GM23338 (cell line): ENCODE data around the gene CLPTM1L. TPM values are rescaled to one million over a fixed set of nuclear protein-coding genes. Genes with fewer than 3 reads are reported as not detected.

ENCODE experiments used
- ATAC-seq: fragments of 200-7000 bp; cut with Tn5 transposase; 3 replicates; pipeline ENCODE4 v1.9.1; 2020
- DNase-seq: peaks from one replicate; pipeline ENCODE4 v3.0.0-alpha.2; 2015; ENCODE audit warnings: low spot score
- H2AFZ ChIP-seq: fragments of 200-600 bp; sonication (generic); 2 replicates; pipeline ENCODE4 v1.8.0; 2016; ENCODE audit warnings: antibody characterized with exemption, mild to moderate bottlenecking, moderate library complexity
- H3F3A ChIP-seq: fragments of 200-600 bp; sonication (generic); replicated peaks from 2 replicates; pipeline ENCODE4 v1.8.0; 2017; ENCODE audit warnings: antibody characterized with exemption, mixed run types, low read depth
- H3K27ac ChIP-seq: fragments of 200-600 bp; sonication (generic); 2 replicates; pipeline ENCODE4 v1.6.1; 2016; ENCODE audit warnings: low read depth
- H3K27me3 ChIP-seq: fragments of 200-600 bp; sonication (generic); 2 replicates; pipeline ENCODE4 v1.8.0; 2016; ENCODE audit warnings: mild to moderate bottlenecking, mixed run types, moderate library complexity; ENCODE audit not compliant: insufficient read depth
- H3K36me3 ChIP-seq: fragments of 200-600 bp; sonication (generic); 2 replicates; pipeline ENCODE4 v1.8.0; 2016; ENCODE audit warnings: mild to moderate bottlenecking; ENCODE audit not compliant: insufficient read depth
- H3K4me1 ChIP-seq: fragments of 200-600 bp; sonication (generic); 2 replicates; pipeline ENCODE4 v1.8.0; 2016; ENCODE audit warnings: mild to moderate bottlenecking, moderate library complexity; ENCODE audit not compliant: insufficient read depth
- H3K4me2 ChIP-seq: fragments of 200-600 bp; sonication (generic); 2 replicates; pipeline ENCODE4 v1.7.1; 2017; ENCODE audit warnings: mixed run types
- H3K4me3 ChIP-seq: fragments of 200-600 bp; sonication (generic); 2 replicates; pipeline ENCODE4 v1.6.1; 2016; ENCODE audit warnings: mixed run types
- H3K79me2 ChIP-seq: fragments of 200-600 bp; sonication (generic); replicated peaks from 2 replicates; pipeline ENCODE4 v1.8.0; 2017; ENCODE audit warnings: mild to moderate bottlenecking; ENCODE audit not compliant: insufficient read depth
- H3K9me2 ChIP-seq: fragments of 200-600 bp; sonication (generic); 2 replicates; pipeline ENCODE4 v1.8.0; 2017; ENCODE audit not compliant: insufficient read depth
- H4K20me1 ChIP-seq: fragments of 200-600 bp; sonication (generic); replicated peaks from 2 replicates; pipeline ENCODE4 v1.8.0; 2017; ENCODE audit warnings: mild to moderate bottlenecking; ENCODE audit not compliant: insufficient read depth
- H3K27ac Mint-ChIP-seq: 2 replicates; pipeline ENCODE4 v1.8.0; 2020; ENCODE audit warnings: inconsistent platforms, mild to moderate bottlenecking, moderate library complexity, mixed read lengths
- H3K27me3 Mint-ChIP-seq: 3 replicates; pipeline ENCODE4 v1.8.0; 2022; ENCODE audit warnings: low read depth, mild to moderate bottlenecking, moderate library complexity, mixed read lengths, inconsistent platforms; ENCODE audit not compliant: insufficient read depth, poor library complexity
- H3K36me3 Mint-ChIP-seq: 3 replicates; pipeline ENCODE4 v1.8.0; 2021; ENCODE audit warnings: low read depth, mild to moderate bottlenecking, inconsistent platforms, moderate library complexity, mixed read lengths
- H3K4me1 Mint-ChIP-seq: 3 replicates; pipeline ENCODE4 v1.8.0; 2020; ENCODE audit warnings: mild to moderate bottlenecking, inconsistent platforms, mixed read lengths
- H3K4me3 Mint-ChIP-seq: 3 replicates; pipeline ENCODE4 v1.8.0; 2021; ENCODE audit warnings: moderate library complexity, mild to moderate bottlenecking, inconsistent platforms, mixed read lengths
- H3K9me3 Mint-ChIP-seq: 3 replicates; pipeline ENCODE4 v1.8.0; 2020; ENCODE audit warnings: moderate library complexity, mild to moderate bottlenecking, inconsistent platforms, mixed read lengths
- CREB1 ChIP-seq: fragments of 250-450 bp; sonication (Bioruptor Pico); IDR thresholded peaks from 2 replicates; pipeline ENCODE4 v1.5.0; 2020; ENCODE audit warnings: low read depth, mild to moderate bottlenecking, moderate library complexity
- EZH2 ChIP-seq: fragments of 200-600 bp; sonication (generic); IDR thresholded peaks from one replicate; pipeline ENCODE4 v1.8.0; 2017; ENCODE audit warnings: antibody characterized with exemption, mild to moderate bottlenecking, low read depth; ENCODE audit not compliant: unreplicated experiment
- JUNB ChIP-seq: IDR thresholded peaks from one replicate; pipeline ENCODE4 v1.6.1; 2016; ENCODE audit warnings: antibody characterized with exemption; ENCODE audit not compliant: unreplicated experiment
- NANOG ChIP-seq: IDR thresholded peaks from 2 replicates; pipeline ENCODE4 v1.6.1; 2016; ENCODE audit warnings: antibody characterized with exemption, borderline replicate concordance
- POLR2AphosphoS5 ChIP-seq: IDR thresholded peaks from 2 replicates; pipeline ENCODE4 v1.6.1; 2016; ENCODE audit warnings: antibody characterized with exemption, low read depth
- STAT1 ChIP-seq: IDR thresholded peaks from one replicate; pipeline ENCODE4 v1.6.1; 2016; ENCODE audit warnings: antibody characterized with exemption; ENCODE audit not compliant: unreplicated experiment
- ZNF114 ChIP-seq: fragments of 250-450 bp; sonication (Bioruptor Pico); IDR thresholded peaks from 2 replicates; pipeline ENCODE4 v1.5.0; 2020; ENCODE audit warnings: mild to moderate bottlenecking, moderate library complexity
- ZNF331 ChIP-seq: fragments of 250-450 bp; sonication (Bioruptor Pico); IDR thresholded peaks from 2 replicates; pipeline ENCODE4 v1.5.0; 2020; ENCODE audit warnings: low read depth, mild to moderate bottlenecking, moderate library complexity
- polyA plus RNA-seq: library from polyadenylated mRNA; unstranded; fragments of >200 nt; fragmentation: Nextera tagmentation; extraction: Ambion mirVana; gene quantifications from 2 replicates; pipeline ENCODE4 v1.2.1, GENCODE V29; 2016
- total RNA-seq: library from RNA; depleted of rRNA; stranded (reverse); fragments of >200 nt; shearing (Covaris generic); gene quantifications from 2 replicates; pipeline ENCODE4 v1.2.3, GENCODE V29; 2014
- TF ChIP-seq, protein P1 (sequence below), 2 experiments: fragments of 200-600 bp in 1 of 2; sonication (generic) in 1 of 2; conservative IDR thresholded peaks; 2 replicates each; pipeline versions ENCODE4 v1.5.1 to v1.6.1; 2016 to 2017; ENCODE audit warnings: antibody characterized with exemption in 2 of 2, low read depth in 2 of 2, mild to moderate bottlenecking in 2 of 2, moderate library complexity in 1 of 2
- TF ChIP-seq, protein P2 (sequence below): fragments of 250-450 bp; sonication (Bioruptor Pico); IDR thresholded peaks from 2 replicates; pipeline ENCODE4 v1.5.0; 2020; ENCODE audit warnings: mild to moderate bottlenecking, moderate library complexity
- TF ChIP-seq, protein P3 (sequence below): IDR thresholded peaks from one replicate; pipeline ENCODE4 v1.6.1; 2018; ENCODE audit warnings: antibody characterized with exemption; ENCODE audit not compliant: unreplicated experiment
- TF ChIP-seq, protein P4 (sequence below): IDR thresholded peaks from 2 replicates; pipeline ENCODE4 v1.6.1; 2016; ENCODE audit warnings: antibody characterized with exemption

Gene CLPTM1L
- total and polyA plus RNA-seq, 2 experiments from 2014 or later, result 39.9 to 110 TPM

DNA sequence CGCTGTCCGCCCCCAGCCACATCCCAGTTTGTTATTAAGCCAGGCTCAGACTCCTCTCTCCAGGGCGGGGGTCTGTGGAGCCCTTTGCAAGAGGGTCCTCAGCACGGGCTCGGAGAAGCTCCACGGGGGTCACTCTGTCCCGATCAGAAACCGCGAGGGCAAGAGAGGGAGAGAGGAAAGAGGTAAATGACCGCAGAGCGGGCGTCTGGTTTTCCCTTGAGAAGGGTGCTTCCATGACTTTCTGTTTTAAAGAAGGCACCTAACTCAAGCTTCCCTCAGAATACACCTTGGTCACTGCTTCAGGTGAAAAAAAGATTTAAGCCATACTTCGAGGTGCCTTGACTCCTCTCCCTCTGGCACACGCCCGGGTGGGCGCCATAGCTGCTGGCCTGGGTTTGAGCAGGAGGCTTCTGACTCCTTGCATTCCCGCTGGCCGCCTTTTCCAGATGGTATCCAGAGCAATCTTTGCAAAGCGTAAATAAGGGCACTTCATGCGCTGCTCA, 44.3 kb downstream of the CLPTM1L start:
- Mint-ChIP-seq H3K4me1 (peaks cover 5% of the 10 kb centered on the region; the same call in 2 of the 3 replicates), H3K36me3 (no peaks in the 10 kb centered on the region; the same call in 2 of the 3 replicates), H3K4me3 (no peak overlapping the region), H3K27me3 (peaks cover 10% of the 10 kb centered on the region), H3K9me3 (no peaks in the 10 kb centered on the region; the same call in 2 of the 3 replicates), H3K27ac (no peak overlapping the region)
- Histone ChIP-seq H4K20me1 (no peaks in the 10 kb centered on the region), H3K4me1 (peaks cover 5% of the 10 kb centered on the region; the same call in 1 of the 2 replicates), H3K36me3 (no peaks in the 10 kb centered on the region), H3K4me3 (no peak overlapping the region), H3K4me2 (no peak overlapping the region), H3F3A (0 out of 2 replicates have a peak, but pooled peaks cover 3% of the 10 kb centered on the region), H3K9me2 (no peaks in the 10 kb centered on the region), H3K27me3 (peaks cover 9% of the 10 kb centered on the region), H2AFZ (no peak overlapping the region), H3K27ac (no peak overlapping the region), H3K79me2 (no peaks in the 10 kb centered on the region)
- DNase-seq (no peak), ATAC-seq (no peak)
- TF ChIP-seq, protein P1, sequence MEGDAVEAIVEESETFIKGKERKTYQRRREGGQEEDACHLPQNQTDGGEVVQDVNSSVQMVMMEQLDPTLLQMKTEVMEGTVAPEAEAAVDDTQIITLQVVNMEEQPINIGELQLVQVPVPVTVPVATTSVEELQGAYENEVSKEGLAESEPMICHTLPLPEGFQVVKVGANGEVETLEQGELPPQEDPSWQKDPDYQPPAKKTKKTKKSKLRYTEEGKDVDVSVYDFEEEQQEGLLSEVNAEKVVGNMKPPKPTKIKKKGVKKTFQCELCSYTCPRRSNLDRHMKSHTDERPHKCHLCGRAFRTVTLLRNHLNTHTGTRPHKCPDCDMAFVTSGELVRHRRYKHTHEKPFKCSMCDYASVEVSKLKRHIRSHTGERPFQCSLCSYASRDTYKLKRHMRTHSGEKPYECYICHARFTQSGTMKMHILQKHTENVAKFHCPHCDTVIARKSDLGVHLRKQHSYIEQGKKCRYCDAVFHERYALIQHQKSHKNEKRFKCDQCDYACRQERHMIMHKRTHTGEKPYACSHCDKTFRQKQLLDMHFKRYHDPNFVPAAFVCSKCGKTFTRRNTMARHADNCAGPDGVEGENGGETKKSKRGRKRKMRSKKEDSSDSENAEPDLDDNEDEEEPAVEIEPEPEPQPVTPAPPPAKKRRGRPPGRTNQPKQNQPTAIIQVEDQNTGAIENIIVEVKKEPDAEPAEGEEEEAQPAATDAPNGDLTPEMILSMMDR (conservative IDR thresholded peaks at IDR 0.05; ENCODE audit: low read depth in 2 of 2), result no peak
- no peak for TF ChIP-seq JUNB
- no peak for TF ChIP-seq CREB1
- no peak for TF ChIP-seq EZH2
- TF ChIP-seq, protein P2, sequence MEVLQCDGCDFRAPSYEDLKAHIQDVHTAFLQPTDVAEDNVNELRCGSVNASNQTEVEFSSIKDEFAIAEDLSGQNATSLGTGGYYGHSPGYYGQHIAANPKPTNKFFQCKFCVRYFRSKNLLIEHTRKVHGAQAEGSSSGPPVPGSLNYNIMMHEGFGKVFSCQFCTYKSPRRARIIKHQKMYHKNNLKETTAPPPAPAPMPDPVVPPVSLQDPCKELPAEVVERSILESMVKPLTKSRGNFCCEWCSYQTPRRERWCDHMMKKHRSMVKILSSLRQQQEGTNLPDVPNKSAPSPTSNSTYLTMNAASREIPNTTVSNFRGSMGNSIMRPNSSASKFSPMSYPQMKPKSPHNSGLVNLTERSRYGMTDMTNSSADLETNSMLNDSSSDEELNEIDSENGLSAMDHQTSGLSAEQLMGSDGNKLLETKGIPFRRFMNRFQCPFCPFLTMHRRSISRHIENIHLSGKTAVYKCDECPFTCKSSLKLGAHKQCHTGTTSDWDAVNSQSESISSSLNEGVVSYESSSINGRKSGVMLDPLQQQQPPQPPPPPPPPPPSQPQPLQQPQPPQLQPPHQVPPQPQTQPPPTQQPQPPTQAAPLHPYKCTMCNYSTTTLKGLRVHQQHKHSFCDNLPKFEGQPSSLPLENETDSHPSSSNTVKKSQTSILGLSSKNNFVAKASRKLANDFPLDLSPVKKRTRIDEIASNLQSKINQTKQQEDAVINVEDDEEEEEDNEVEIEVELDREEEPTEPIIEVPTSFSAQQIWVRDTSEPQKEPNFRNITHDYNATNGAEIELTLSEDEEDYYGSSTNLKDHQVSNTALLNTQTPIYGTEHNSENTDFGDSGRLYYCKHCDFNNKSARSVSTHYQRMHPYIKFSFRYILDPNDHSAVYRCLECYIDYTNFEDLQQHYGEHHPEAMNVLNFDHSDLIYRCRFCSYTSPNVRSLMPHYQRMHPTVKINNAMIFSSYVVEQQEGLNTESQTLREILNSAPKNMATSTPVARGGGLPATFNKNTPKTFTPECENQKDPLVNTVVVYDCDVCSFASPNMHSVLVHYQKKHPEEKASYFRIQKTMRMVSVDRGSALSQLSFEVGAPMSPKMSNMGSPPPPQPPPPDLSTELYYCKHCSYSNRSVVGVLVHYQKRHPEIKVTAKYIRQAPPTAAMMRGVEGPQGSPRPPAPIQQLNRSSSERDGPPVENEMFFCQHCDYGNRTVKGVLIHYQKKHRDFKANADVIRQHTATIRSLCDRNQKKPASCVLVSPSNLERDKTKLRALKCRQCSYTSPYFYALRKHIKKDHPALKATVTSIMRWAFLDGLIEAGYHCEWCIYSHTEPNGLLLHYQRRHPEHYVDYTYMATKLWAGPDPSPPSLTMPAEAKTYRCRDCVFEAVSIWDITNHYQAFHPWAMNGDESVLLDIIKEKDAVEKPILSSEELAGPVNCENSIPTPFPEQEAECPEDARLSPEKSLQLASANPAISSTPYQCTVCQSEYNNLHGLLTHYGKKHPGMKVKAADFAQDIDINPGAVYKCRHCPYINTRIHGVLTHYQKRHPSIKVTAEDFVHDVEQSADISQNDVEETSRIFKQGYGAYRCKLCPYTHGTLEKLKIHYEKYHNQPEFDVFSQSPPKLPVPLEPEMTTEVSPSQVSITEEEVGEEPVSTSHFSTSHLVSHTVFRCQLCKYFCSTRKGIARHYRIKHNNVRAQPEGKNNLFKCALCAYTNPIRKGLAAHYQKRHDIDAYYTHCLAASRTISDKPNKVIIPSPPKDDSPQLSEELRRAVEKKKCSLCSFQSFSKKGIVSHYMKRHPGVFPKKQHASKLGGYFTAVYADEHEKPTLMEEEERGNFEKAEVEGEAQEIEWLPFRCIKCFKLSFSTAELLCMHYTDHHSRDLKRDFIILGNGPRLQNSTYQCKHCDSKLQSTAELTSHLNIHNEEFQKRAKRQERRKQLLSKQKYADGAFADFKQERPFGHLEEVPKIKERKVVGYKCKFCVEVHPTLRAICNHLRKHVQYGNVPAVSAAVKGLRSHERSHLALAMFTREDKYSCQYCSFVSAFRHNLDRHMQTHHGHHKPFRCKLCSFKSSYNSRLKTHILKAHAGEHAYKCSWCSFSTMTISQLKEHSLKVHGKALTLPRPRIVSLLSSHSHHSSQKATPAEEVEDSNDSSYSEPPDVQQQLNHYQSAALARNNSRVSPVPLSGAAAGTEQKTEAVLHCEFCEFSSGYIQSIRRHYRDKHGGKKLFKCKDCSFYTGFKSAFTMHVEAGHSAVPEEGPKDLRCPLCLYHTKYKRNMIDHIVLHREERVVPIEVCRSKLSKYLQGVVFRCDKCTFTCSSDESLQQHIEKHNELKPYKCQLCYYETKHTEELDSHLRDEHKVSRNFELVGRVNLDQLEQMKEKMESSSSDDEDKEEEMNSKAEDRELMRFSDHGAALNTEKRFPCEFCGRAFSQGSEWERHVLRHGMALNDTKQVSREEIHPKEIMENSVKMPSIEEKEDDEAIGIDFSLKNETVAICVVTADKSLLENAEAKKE (CRISPR knock-in tag), result no peak
- TF ChIP-seq, protein P3, sequence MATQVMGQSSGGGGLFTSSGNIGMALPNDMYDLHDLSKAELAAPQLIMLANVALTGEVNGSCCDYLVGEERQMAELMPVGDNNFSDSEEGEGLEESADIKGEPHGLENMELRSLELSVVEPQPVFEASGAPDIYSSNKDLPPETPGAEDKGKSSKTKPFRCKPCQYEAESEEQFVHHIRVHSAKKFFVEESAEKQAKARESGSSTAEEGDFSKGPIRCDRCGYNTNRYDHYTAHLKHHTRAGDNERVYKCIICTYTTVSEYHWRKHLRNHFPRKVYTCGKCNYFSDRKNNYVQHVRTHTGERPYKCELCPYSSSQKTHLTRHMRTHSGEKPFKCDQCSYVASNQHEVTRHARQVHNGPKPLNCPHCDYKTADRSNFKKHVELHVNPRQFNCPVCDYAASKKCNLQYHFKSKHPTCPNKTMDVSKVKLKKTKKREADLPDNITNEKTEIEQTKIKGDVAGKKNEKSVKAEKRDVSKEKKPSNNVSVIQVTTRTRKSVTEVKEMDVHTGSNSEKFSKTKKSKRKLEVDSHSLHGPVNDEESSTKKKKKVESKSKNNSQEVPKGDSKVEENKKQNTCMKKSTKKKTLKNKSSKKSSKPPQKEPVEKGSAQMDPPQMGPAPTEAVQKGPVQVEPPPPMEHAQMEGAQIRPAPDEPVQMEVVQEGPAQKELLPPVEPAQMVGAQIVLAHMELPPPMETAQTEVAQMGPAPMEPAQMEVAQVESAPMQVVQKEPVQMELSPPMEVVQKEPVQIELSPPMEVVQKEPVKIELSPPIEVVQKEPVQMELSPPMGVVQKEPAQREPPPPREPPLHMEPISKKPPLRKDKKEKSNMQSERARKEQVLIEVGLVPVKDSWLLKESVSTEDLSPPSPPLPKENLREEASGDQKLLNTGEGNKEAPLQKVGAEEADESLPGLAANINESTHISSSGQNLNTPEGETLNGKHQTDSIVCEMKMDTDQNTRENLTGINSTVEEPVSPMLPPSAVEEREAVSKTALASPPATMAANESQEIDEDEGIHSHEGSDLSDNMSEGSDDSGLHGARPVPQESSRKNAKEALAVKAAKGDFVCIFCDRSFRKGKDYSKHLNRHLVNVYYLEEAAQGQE, result no peak
- TF ChIP-seq NANOG, result no peak
- TF ChIP-seq, protein P4, sequence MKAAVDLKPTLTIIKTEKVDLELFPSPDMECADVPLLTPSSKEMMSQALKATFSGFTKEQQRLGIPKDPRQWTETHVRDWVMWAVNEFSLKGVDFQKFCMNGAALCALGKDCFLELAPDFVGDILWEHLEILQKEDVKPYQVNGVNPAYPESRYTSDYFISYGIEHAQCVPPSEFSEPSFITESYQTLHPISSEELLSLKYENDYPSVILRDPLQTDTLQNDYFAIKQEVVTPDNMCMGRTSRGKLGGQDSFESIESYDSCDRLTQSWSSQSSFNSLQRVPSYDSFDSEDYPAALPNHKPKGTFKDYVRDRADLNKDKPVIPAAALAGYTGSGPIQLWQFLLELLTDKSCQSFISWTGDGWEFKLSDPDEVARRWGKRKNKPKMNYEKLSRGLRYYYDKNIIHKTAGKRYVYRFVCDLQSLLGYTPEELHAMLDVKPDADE, result no peak
- TF ChIP-seq ZNF331, result no peak
- no peak for TF ChIP-seq POLR2AphosphoS5
- TF ChIP-seq STAT1, result no peak
- TF ChIP-seq ZNF114, result no peak
